AG09309 (cell line): Measurements from ENCODE around the gene PCDH19.

Experiments used
- DNase-seq: peaks from one replicate; pipeline ENCODE4 v3.0.0-alpha.2; 2010; ENCODE audit warnings: low read depth
- H3K4me3 ChIP-seq: 2 replicates; pipeline ENCODE4 v1.5.1; 2011; ENCODE audit warnings: mild to moderate bottlenecking, low read depth, low read length, moderate library complexity; ENCODE audit not compliant: control insufficient read depth
- CTCF ChIP-seq: IDR thresholded peaks from 2 replicates; pipeline ENCODE4 v1.5.1; 2011; ENCODE audit warnings: mild to moderate bottlenecking, low read depth, low read length, inconsistent platforms; ENCODE audit not compliant: insufficient read depth, control insufficient read depth; ENCODE audit errors: missing control alignments

PCDH19 gene

GRCh38 chrX:100247826-100248225 lies 162.2 kb downstream of the PCDH19 start:
- no peak for TF ChIP-seq CTCF
- DNase-seq = no peak
- no peak overlapping the region for H3K4me3 ChIP-seq

GRCh38 chrX:100244681-100245080 lies 165.4 kb downstream of the PCDH19 start:
- no peak for DNase-seq
- TF ChIP-seq CTCF = no peak
- no peak overlapping the region for H3K4me3 ChIP-seq
